ENCODE measurements around the gene CAMKK2.

DNA sequence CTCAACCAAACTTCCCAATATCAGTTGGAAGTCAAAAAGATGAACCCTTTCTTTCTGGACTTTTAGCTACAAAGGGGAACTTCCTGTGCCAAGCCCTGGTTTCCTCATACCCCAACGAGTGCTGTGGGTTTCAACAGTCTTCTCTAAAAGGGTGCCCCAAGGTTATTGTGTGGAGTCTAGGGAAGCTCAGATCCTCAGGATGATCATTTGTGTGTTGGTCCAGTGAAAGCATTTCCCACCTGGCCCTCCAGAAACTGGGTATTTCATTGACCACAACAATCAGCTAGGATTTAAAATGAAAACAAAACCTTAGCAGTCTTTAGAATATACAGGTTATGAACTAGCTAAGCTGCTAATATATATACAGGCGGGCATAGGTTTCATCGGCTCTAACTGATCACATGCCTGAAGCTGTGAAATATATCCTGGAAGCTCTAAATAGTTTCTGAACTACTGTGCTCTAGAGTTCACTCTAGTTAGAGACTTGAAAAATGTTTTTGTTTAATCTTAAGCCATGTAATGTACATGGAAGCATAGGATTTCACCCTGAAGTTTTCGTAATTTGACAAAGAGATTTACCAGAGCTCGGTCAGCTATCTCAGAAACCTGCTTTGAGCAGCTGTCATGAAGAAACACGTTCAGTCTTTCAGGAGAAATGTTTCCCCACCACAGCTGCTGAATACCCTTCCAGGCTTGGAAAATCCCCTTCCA is 57.0 kb downstream of the CAMKK2 start:
- TF ChIP-seq POLR2A (IDR thresholded peaks at IDR 0.05), result no peak
- TF ChIP-seq, protein P1, sequence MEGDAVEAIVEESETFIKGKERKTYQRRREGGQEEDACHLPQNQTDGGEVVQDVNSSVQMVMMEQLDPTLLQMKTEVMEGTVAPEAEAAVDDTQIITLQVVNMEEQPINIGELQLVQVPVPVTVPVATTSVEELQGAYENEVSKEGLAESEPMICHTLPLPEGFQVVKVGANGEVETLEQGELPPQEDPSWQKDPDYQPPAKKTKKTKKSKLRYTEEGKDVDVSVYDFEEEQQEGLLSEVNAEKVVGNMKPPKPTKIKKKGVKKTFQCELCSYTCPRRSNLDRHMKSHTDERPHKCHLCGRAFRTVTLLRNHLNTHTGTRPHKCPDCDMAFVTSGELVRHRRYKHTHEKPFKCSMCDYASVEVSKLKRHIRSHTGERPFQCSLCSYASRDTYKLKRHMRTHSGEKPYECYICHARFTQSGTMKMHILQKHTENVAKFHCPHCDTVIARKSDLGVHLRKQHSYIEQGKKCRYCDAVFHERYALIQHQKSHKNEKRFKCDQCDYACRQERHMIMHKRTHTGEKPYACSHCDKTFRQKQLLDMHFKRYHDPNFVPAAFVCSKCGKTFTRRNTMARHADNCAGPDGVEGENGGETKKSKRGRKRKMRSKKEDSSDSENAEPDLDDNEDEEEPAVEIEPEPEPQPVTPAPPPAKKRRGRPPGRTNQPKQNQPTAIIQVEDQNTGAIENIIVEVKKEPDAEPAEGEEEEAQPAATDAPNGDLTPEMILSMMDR (IDR thresholded peaks at IDR 0.05), result no peak
